ENCODE measurements around the gene TIMP2.

The TIMP2 gene

GRCh38 chr17:78818152-78818846 is 106.9 kb downstream of the TIMP2 start:
- intact Hi-C loops (cut with DNase I) = no loop called here
- DNase-seq = no peak

- no peak for DNase-seq
- intact Hi-C loops (cut with DNase I) = no loop called here
Measured at GRCh38 chr17:78817123-78817522, 108.1 kb downstream of the TIMP2 start.

GRCh38 chr17:78815696-78816095 is 109.5 kb downstream of the TIMP2 start:
- no peak for DNase-seq
- intact Hi-C loops (cut with DNase I) = no loop called here

GRCh38 chr17:78812855-78813254 is 112.3 kb downstream of the TIMP2 start:
- intact Hi-C loops (cut with DNase I) = no loop called here
- no peak for DNase-seq

GRCh38 chr17:78808163-78808562 is 117.0 kb downstream of the TIMP2 start:
- DNase-seq = no peak
- intact Hi-C loops (cut with DNase I) = no loop called here

GRCh38 chr17:78806451-78806850 is 118.7 kb downstream of the TIMP2 start:
- intact Hi-C loops (cut with DNase I) = no loop called here
- no peak for DNase-seq

GRCh38 chr17:78805301-78805700 is 119.9 kb downstream of the TIMP2 start:
- peak in 5 of 42 donors; percentile 18 to 65 (median 38) for DNase-seq
- intact Hi-C loops (cut with DNase I) = no loop called here

- intact Hi-C loops (cut with DNase I) = no loop called here
- peak in 4 of 42 donors; percentile 35 to 51 (median 46) for DNase-seq
Measured at GRCh38 chr17:78804777-78805176, 120.4 kb downstream of the TIMP2 start.

- DNase-seq = no peak
- intact Hi-C loops (cut with DNase I) = no loop called here
Measured at GRCh38 chr17:78803186-78803845, 121.9 kb downstream of the TIMP2 start.
